Right lobe of liver (tissue), 4 donors: ENCODE results near the gene ALCAM.

Experiments used
- CTCF ChIP-seq, 4 donors: fragments of 200-600 bp in 3 of 4; fragments of 450-650 bp in 1 of 4; IDR thresholded peaks; one replicate each; pipeline versions ENCODE4 v1.5.1 to v1.8.0; 2016 to 2022; ENCODE audit warnings: antibody characterized with exemption in 4 of 4, mild to moderate bottlenecking in 2 of 4
- POLR2A ChIP-seq: fragments of 450-650 bp; IDR thresholded peaks from one replicate; pipeline ENCODE4 v1.6.1; 2017; ENCODE audit warnings: antibody characterized with exemption, mild to moderate bottlenecking
- donor health status: DM: no; HTN: no; CAD: no.
- donor health status: DM: no; HTN: no; CAD: no.
- donor health status: DM: no; HTN: yes; CAD: no.

GRCh38 chr3:105483476-105483875, 116.8 kb downstream of the ALCAM start:
- TF ChIP-seq POLR2A (no peak), CTCF (IDR thresholded peaks at IDR 0.05) (no peak)
